Endothelial cell (in vitro differentiated cells): Measurements from ENCODE around the gene GADL1. TPM values are rescaled to one million over a fixed set of nuclear protein-coding genes. Genes with fewer than 3 reads are reported as not detected.

Experiments used
- DNase-seq: peaks from one replicate; pipeline ENCODE4 v3.0.0; 2021; ENCODE audit warnings: low spot score
- H3K27ac Mint-ChIP-seq: one replicate; pipeline ENCODE4 v1.8.0; 2021; ENCODE audit warnings: mixed read lengths, inconsistent platforms; ENCODE audit not compliant: unreplicated experiment
- H3K27me3 Mint-ChIP-seq: one replicate; pipeline ENCODE4 v1.8.0; 2021; ENCODE audit warnings: mild to moderate bottlenecking, moderate library complexity, mixed read lengths, inconsistent platforms; ENCODE audit not compliant: unreplicated experiment
- H3K36me3 Mint-ChIP-seq: one replicate; pipeline ENCODE4 v1.8.0; 2021; ENCODE audit warnings: mild to moderate bottlenecking, low read depth, mixed read lengths, inconsistent platforms; ENCODE audit not compliant: unreplicated experiment
- H3K4me1 Mint-ChIP-seq: one replicate; pipeline ENCODE4 v1.8.0; 2021; ENCODE audit warnings: mild to moderate bottlenecking, mixed read lengths, inconsistent platforms; ENCODE audit not compliant: unreplicated experiment
- H3K4me3 Mint-ChIP-seq: one replicate; pipeline ENCODE4 v1.8.0; 2021; ENCODE audit warnings: mild to moderate bottlenecking, mixed read lengths, inconsistent platforms; ENCODE audit not compliant: unreplicated experiment
- H3K9me3 Mint-ChIP-seq: one replicate; pipeline ENCODE4 v1.8.0; 2021; ENCODE audit warnings: mixed read lengths, inconsistent platforms; ENCODE audit not compliant: unreplicated experiment
- CTCF ChIP-seq: fragments of 200-600 bp; sonication (generic); IDR thresholded peaks from one replicate; pipeline ENCODE4 v1.5.0; 2021; ENCODE audit warnings: antibody characterized with exemption; ENCODE audit not compliant: unreplicated experiment
- total RNA-seq: library from RNA; stranded (reverse); fragmentation: NEBNext Ultra II Directional; extraction: Animal tissue kit (Norgen Biotek cat#: 25700); gene quantifications from one replicate; pipeline ENCODE4 v1.2.1, GENCODE V29; 2021; ENCODE audit not compliant: unreplicated experiment

GADL1 gene
- total RNA-seq, 1 donor from 2014 or later: not detected

DNA sequence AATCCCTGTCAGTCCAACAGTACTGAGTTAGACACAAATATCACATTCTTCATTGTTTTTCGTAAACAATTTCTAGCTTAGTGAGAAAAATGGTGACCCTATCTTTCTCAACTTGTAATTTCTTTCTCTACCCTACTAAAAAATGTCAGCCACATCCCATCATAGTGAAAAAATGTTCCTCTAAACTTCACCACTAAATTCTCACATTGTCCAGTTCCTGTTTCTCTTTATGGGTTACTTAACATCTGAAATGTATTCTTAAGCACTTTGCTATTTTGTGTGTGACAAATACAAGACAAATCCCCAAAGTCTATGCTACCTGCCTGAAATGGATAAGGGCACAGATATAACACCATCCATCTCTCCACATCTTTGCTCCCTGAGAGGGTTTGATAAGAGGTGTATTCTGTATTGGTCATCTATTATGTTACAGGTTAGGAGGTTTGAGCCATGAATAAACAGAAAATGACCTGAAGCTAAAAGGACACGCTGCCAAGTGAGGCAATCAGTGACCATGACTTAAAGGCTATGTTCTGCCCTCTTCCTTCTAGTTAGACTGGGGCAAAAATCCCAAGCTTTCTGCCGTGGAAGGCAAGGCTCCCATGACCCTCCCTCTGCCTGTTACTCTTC is 118.2 kb downstream of the GADL1 start:
- no peak overlapping the region for H3K27ac Mint-ChIP-seq
- no peaks in the 10 kb centered on the region for H3K9me3 Mint-ChIP-seq
- no peaks in the 10 kb centered on the region for H3K36me3 Mint-ChIP-seq
- no peak overlapping the region for H3K4me3 Mint-ChIP-seq
- H3K27me3 Mint-ChIP-seq: no peaks in the 10 kb centered on the region
- H3K4me1 Mint-ChIP-seq: no peaks in the 10 kb centered on the region
- DNase-seq: no peak
- no peak for TF ChIP-seq CTCF

- Mint-ChIP-seq H3K9me3 (no peaks in the 10 kb centered on the region), H3K27ac (no peak overlapping the region)
Measured at GRCh38 chr3:30775040-30775439, 119.4 kb downstream of the GADL1 start.

GRCh38 chr3:30774062-30774461 is 120.4 kb downstream of the GADL1 start:
- Mint-ChIP-seq H3K9me3 (no peaks in the 10 kb centered on the region), H3K27ac (no peak overlapping the region), H3K36me3 (no peaks in the 10 kb centered on the region), H3K27me3 (peaks cover 2% of the 10 kb centered on the region), H3K4me3 (no peak overlapping the region), H3K4me1 (no peaks in the 10 kb centered on the region)
- no peak for TF ChIP-seq CTCF
- DNase-seq: no peak

More at GRCh38 chr3:30775040-30775439, 119.4 kb downstream of the GADL1 start:
- DNase-seq: no peak
- TF ChIP-seq CTCF: no peak
- Mint-ChIP-seq H3K27me3 (no peaks in the 10 kb centered on the region), H3K4me1 (no peaks in the 10 kb centered on the region), H3K4me3 (no peak overlapping the region), H3K36me3 (no peaks in the 10 kb centered on the region)

- Mint-ChIP-seq H3K36me3 (no peaks in the 10 kb centered on the region), H3K4me1 (peaks cover 3% of the 10 kb centered on the region), H3K4me3 (no peak overlapping the region), H3K9me3 (no peaks in the 10 kb centered on the region), H3K27ac (no peak overlapping the region), H3K27me3 (peaks cover 4% of the 10 kb centered on the region)
- TF ChIP-seq CTCF: no peak
- no peak for DNase-seq
Measured at GRCh38 chr3:30770387-30770786, 124.1 kb downstream of the GADL1 start.

- peaks cover 3% of the 10 kb centered on the region for H3K4me1 Mint-ChIP-seq
- DNase-seq: peak; percentile 82
- no peak overlapping the region for H3K4me3 Mint-ChIP-seq
Measured at GRCh38 chr3:30768703-30769550, 125.5 kb downstream of the GADL1 start.

More at GRCh38 chr3:30768703-30769550, 125.5 kb downstream of the GADL1 start:
- no peak overlapping the region for H3K27ac Mint-ChIP-seq
- no peaks in the 10 kb centered on the region for H3K36me3 Mint-ChIP-seq
- TF ChIP-seq CTCF: peak; percentile 83
- no peaks in the 10 kb centered on the region for H3K9me3 Mint-ChIP-seq
- H3K27me3 Mint-ChIP-seq: peaks cover 4% of the 10 kb centered on the region
